ENCODE data around the gene NDUFB10.

The NDUFB10 gene

GRCh38 chr16:1985466-1986150 lies 26.3 kb downstream of the NDUFB10 start:
- H3K36me3 Mint-ChIP-seq (ENCODE audit: low read depth): peaks cover 14% of the 10 kb centered on the region
- peak overlapping the region; percentile 89 for H3K4me3 Mint-ChIP-seq
- DNase-seq: no peak
- peaks cover 63% of the 10 kb centered on the region for H3K27me3 Mint-ChIP-seq (ENCODE audit: low read depth, poor library complexity)
- no peaks in the 10 kb centered on the region for H3K9me3 Mint-ChIP-seq
- TF ChIP-seq, protein P1, sequence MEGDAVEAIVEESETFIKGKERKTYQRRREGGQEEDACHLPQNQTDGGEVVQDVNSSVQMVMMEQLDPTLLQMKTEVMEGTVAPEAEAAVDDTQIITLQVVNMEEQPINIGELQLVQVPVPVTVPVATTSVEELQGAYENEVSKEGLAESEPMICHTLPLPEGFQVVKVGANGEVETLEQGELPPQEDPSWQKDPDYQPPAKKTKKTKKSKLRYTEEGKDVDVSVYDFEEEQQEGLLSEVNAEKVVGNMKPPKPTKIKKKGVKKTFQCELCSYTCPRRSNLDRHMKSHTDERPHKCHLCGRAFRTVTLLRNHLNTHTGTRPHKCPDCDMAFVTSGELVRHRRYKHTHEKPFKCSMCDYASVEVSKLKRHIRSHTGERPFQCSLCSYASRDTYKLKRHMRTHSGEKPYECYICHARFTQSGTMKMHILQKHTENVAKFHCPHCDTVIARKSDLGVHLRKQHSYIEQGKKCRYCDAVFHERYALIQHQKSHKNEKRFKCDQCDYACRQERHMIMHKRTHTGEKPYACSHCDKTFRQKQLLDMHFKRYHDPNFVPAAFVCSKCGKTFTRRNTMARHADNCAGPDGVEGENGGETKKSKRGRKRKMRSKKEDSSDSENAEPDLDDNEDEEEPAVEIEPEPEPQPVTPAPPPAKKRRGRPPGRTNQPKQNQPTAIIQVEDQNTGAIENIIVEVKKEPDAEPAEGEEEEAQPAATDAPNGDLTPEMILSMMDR (IDR thresholded peaks at IDR 0.05): no peak
- H3K4me1 Mint-ChIP-seq: peaks cover 26% of the 10 kb centered on the region
- no peak overlapping the region for H3K27ac Mint-ChIP-seq

DNA sequence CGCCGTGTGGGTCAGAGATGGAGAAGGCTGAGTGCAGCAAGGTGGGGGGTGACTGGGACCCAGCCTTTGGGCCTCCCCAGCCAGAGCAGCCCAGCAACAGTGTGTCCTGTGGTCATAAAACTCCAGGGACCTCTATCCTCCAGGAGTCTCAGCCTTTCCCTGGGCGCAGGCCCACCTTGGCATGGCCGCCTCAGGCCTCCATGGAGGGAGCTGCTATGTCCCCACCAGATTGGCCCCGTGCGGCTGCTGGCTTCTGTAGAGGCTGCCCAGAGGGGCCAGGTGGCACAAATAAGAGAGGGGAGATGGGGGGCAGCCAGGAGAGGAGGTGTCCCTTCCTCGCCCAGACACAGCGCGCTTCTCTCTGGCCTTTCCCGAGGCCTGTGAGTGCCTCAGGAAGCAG lies 27.9 kb downstream of the NDUFB10 start:
- DNase-seq: no peak
- Mint-ChIP-seq H3K9me3 (no peaks in the 10 kb centered on the region), H3K36me3 (ENCODE audit: low read depth) (peaks cover 14% of the 10 kb centered on the region), H3K4me3 (no peak overlapping the region), H3K27me3 (ENCODE audit: low read depth, poor library complexity) (peaks cover 63% of the 10 kb centered on the region), H3K4me1 (peaks cover 30% of the 10 kb centered on the region), H3K27ac (no peak overlapping the region)
- TF ChIP-seq, protein P1 (IDR thresholded peaks at IDR 0.05): no peak

DNA sequence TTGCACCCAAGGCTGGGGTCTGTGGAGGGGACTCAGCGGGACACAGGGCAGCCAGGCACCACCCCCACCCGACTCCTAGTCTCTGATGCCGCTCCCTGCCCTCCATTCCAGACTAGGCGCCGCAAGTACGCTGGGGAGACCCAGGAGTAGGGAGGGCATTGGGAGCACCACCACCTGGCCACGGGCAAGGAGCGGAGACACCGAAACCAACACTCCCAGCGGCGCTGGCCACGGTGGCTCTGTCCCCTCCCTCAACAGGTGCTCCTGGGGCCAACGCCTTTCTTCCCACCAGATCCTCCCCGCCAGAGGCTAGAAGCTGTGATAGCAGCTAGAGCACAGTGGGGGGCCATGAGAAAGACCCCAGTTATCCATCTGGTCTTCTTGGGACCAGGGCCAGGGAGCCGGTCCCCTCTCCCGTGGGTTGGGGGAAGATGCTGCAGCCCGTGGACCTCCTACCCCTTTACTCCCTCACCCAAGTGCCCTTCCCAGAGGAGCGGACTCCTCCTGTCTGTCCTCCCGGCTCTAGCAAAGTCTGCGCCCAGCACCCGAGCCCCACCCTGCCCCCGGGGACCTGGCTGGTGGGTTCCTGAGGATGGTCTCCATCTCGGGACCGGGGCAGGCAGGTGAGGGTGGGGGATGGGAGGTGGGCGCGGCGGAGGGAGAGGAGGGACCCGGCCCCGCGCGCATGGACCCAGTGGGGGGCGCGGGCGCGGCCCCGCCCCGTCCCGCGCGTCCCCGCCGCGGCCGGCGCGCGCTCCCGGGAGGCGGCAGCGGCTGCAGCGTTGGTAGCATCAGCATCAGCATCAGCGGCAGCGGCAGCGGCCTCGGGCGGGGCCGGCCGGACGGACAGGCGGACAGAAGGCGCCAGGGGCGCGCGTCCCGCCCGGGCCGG lies 30.1 kb downstream of the NDUFB10 start, which contains the start of gene SYNGR3:
SYNGR3 (plus strand) TSS at position 762 of the 892 bp plus-strand sequence. CDS start 133 bp downstream, outside the sequence.
- Mint-ChIP-seq H3K27ac (no peak within 1 kb of the TSS), H3K36me3 (ENCODE audit: low read depth) (peaks cover 14% of the 10 kb centered on the region), H3K9me3 (no peaks in the 10 kb centered on the region), H3K4me1 (peaks cover 25% of the 10 kb centered on the region), H3K27me3 (ENCODE audit: low read depth, poor library complexity) (peaks cover 62% of the 10 kb centered on the region), H3K4me3 (peak within 1 kb of the TSS; percentile 77)
- peak; percentile 48 for DNase-seq
- TF ChIP-seq, protein P1 (IDR thresholded peaks at IDR 0.05): no peak

- Mint-ChIP-seq H3K27me3 (ENCODE audit: low read depth, poor library complexity) (peaks cover 62% of the 10 kb centered on the region), H3K4me1 (peaks cover 20% of the 10 kb centered on the region), H3K4me3 (no peak overlapping the region), H3K36me3 (ENCODE audit: low read depth) (peaks cover 14% of the 10 kb centered on the region), H3K9me3 (no peaks in the 10 kb centered on the region), H3K27ac (no peak overlapping the region)
- no peak for DNase-seq
- TF ChIP-seq, protein P1 (IDR thresholded peaks at IDR 0.05): no peak
These were observed 30.7 kb downstream of the NDUFB10 start for GRCh38 chr16:1990101-1990350.

GRCh38 chr16:1990351-1991134 lies 31.2 kb downstream of the NDUFB10 start:
- Mint-ChIP-seq H3K4me3 (peak overlapping the region; percentile 77), H3K4me1 (peaks cover 16% of the 10 kb centered on the region), H3K9me3 (no peaks in the 10 kb centered on the region), H3K27me3 (ENCODE audit: low read depth, poor library complexity) (peaks cover 62% of the 10 kb centered on the region), H3K27ac (no peak overlapping the region), H3K36me3 (ENCODE audit: low read depth) (peaks cover 19% of the 10 kb centered on the region)
- TF ChIP-seq, protein P1 (IDR thresholded peaks at IDR 0.05): no peak
- peak; percentile 76 for DNase-seq
